HepG2 (cell line): ENCODE results near the gene PIGC. TPM values are rescaled to one million over a fixed set of nuclear protein-coding genes. Genes with fewer than 3 reads are reported as not detected.

ENCODE experiments used
- CSRNP1 ChIP-seq: sonication (generic); formaldehyde crosslinking; IDR thresholded peaks from 2 replicates; pipeline ENCODE4 v1.8.1; 2023; ENCODE audit warnings: mild to moderate bottlenecking, missing genetic modification reagents
- EP300 ChIP-seq, 3 experiments: sonication (generic) in 1 of 3; formaldehyde crosslinking in 1 of 3; IDR thresholded peaks; 2 replicates each; pipeline versions ENCODE4 v1.5.1 to v1.6.1; 2011 to 2020; ENCODE audit warnings: low read depth in 2 of 3, low read length in 2 of 3, borderline replicate concordance in 1 of 3, improper control_type of control experiment in 1 of 3, mild to moderate bottlenecking in 1 of 3, missing genetic modification reagents in 1 of 3, moderate library complexity in 1 of 3
- FOSL1 ChIP-seq: sonication (generic); formaldehyde crosslinking; IDR thresholded peaks from 2 replicates; pipeline ENCODE4 v1.9.0; 2021; ENCODE audit warnings: missing genetic modification reagents, borderline replicate concordance
- KDM5A ChIP-seq: fragments of 200-600 bp; sonication (generic); IDR thresholded peaks from 2 replicates; pipeline ENCODE4 v1.7.0; 2018; ENCODE audit warnings: antibody characterized with exemption, mild to moderate bottlenecking, low read length, borderline replicate concordance
- KLF15 ChIP-seq: sonication (generic); formaldehyde crosslinking; IDR thresholded peaks from 2 replicates; pipeline ENCODE4 v1.8.1; 2023; ENCODE audit warnings: borderline replicate concordance, mild to moderate bottlenecking, inconsistent platforms, missing genetic modification reagents, mixed read lengths
- MNT ChIP-seq: fragments of 450-650 bp; IDR thresholded peaks from 2 replicates; pipeline ENCODE4 v1.6.1; 2016
- PRDM4 ChIP-seq: sonication (generic); formaldehyde crosslinking; IDR thresholded peaks from 2 replicates; pipeline ENCODE4 v1.9.0; 2021; ENCODE audit warnings: missing genetic modification reagents, borderline replicate concordance
- SMAD9 ChIP-seq: sonication (generic); formaldehyde crosslinking; IDR thresholded peaks from 2 replicates; pipeline ENCODE4 v1.5.1; 2020; ENCODE audit warnings: mild to moderate bottlenecking, missing genetic modification reagents
- ZFP36L1 ChIP-seq: sonication (generic); formaldehyde crosslinking; IDR thresholded peaks from 2 replicates; pipeline ENCODE4 v1.8.0; 2022; ENCODE audit warnings: mild to moderate bottlenecking, missing genetic modification reagents, moderate library complexity
- ZNF276 ChIP-seq: sonication (generic); formaldehyde crosslinking; IDR thresholded peaks from 2 replicates; pipeline ENCODE4 v1.4.0; 2020; ENCODE audit warnings: mild to moderate bottlenecking, low read depth, missing genetic modification reagents
- ZNF34 ChIP-seq: sonication (generic); formaldehyde crosslinking; IDR thresholded peaks from 2 replicates; pipeline ENCODE4 v1.4.0; 2020; ENCODE audit warnings: mild to moderate bottlenecking, missing genetic modification reagents, borderline replicate concordance
- ZNF44 ChIP-seq: sonication (generic); formaldehyde crosslinking; IDR thresholded peaks from 2 replicates; pipeline ENCODE4 v1.5.1; 2020; ENCODE audit warnings: mild to moderate bottlenecking, missing genetic modification reagents
- ZNF546 ChIP-seq: sonication (generic); formaldehyde crosslinking; conservative IDR thresholded peaks from 2 replicates; pipeline ENCODE4 v1.8.1; 2023; ENCODE audit warnings: mild to moderate bottlenecking, missing genetic modification reagents
- ZNF737 ChIP-seq: sonication (generic); formaldehyde crosslinking; IDR thresholded peaks from 2 replicates; pipeline ENCODE4 v1.5.0; 2020; ENCODE audit warnings: missing genetic modification reagents, mild to moderate bottlenecking, borderline replicate concordance
- ZNF775 ChIP-seq: sonication (generic); formaldehyde crosslinking; IDR thresholded peaks from 2 replicates; pipeline ENCODE4 v1.4.0; 2020; ENCODE audit warnings: missing genetic modification reagents, mild to moderate bottlenecking, moderate library complexity, borderline replicate concordance
- ZNF788 ChIP-seq: sonication (generic); formaldehyde crosslinking; IDR thresholded peaks from 2 replicates; pipeline ENCODE4 v1.5.0; 2020; ENCODE audit warnings: mild to moderate bottlenecking, missing genetic modification reagents, borderline replicate concordance
- polyA plus RNA-seq, 8 experiments: library from polyadenylated mRNA; depleted of rRNA in 3 of 8; stranded (reverse) in 7 of 8; unstranded in 1 of 8; fragments of >200 nt; fragmentation: Illumina TruSeq in 4 of 8; extraction: Trizol in 4 of 8; gene quantifications; 2 replicates each; pipeline versions ENCODE4 v1.2.1 to v1.2.3, GENCODE V29; 2011 to 2016; ENCODE audit warnings: low read depth in 4 of 8, missing spikeins in 1 of 8, mixed read lengths in 1 of 8; ENCODE audit not compliant: insufficient read depth in 1 of 8
- total RNA-seq, 5 experiments: library from RNA; depleted of rRNA; stranded (reverse); fragments of >200 nt; fragmentation: Illumina TruSeq; extraction: Trizol; gene quantifications; 2 replicates each; pipeline ENCODE4 v1.2.3, GENCODE V29; 2016; ENCODE audit warnings: low read depth in 1 of 5

Gene PIGC
- total and polyA plus RNA-seq, 2 of the 13 experiments (the other 11 are each of a cell fraction or from before 2014, with no cell fraction given) = 26.7 to 29.5 TPM

GRCh38 chr1:172449585-172450523 is 6.0 kb upstream of the PIGC start (continued):
- no peak for TF ChIP-seq MNT
- peak; percentile 43; the same call in 1 of the 2 replicates for TF ChIP-seq ZNF788 (CRISPR knock-in tag)
- no peak for TF ChIP-seq ZFP36L1 (CRISPR knock-in tag)
- peak; percentile 72; the same call in 1 of the 2 replicates for TF ChIP-seq ZNF44 (CRISPR knock-in tag)
- peak; percentile 86; the same call in 1 of the 2 replicates for TF ChIP-seq SMAD9
- TF ChIP-seq ZNF737 = 0 out of 2 replicates have a peak, but pooled peaks have one; percentile 63
- no peak for TF ChIP-seq ZNF34 (CRISPR knock-in tag)
- no peak for TF ChIP-seq KLF15 (CRISPR knock-in tag)
- TF ChIP-seq ZNF276 = no peak
- TF ChIP-seq CSRNP1 (CRISPR knock-in tag) = peak; percentile 52; the same call in 1 of the 2 replicates
- no peak for TF ChIP-seq EP300 (IDR thresholded peaks at IDR 0.05; ENCODE audit: low read depth in 2 of 2, low read length in 2 of 2)
- no peak for TF ChIP-seq EP300 (CRISPR knock-in tag; IDR thresholded peaks at IDR 0.05; ENCODE audit: borderline replicate concordance)
- no peak for TF ChIP-seq PRDM4 (CRISPR knock-in tag)
- TF ChIP-seq ZNF546 (CRISPR knock-in tag) = no peak
- 0 out of 2 replicates have a peak, but pooled peaks have one; percentile 5 for TF ChIP-seq KDM5A
- TF ChIP-seq FOSL1 = no peak
- TF ChIP-seq ZNF775 (CRISPR knock-in tag) = peak; percentile 67; the same call in 1 of the 2 replicates
